ENCODE results near the gene RANBP9. TPM values are rescaled to one million over a fixed set of nuclear protein-coding genes. Genes with fewer than 3 reads are reported as not detected.
A peak's percentile ranks its signal among the peaks of the same experiment; 100 is the strongest.

RANBP9 gene
- 10 to 100 TPM; 52.9 to 75.5 TPM for total RNA-seq

- peak within 1 kb of the TSS; percentile 97 for H3K27ac Mint-ChIP-seq
- DNase-seq (ENCODE audit: low spot score in 2 of 2) (peak; percentile 85 to 89), ATAC-seq (peak; percentile 73 to 82)
- H3K9me3 Mint-ChIP-seq, result peaks cover 3 to 12% of the 10 kb centered on the region in 2 donors
- peaks cover 25 to 26% of the 10 kb centered on the region in 2 donors for H3K36me3 Mint-ChIP-seq
These were observed at the start of gene RANBP9 for GRCh38 chr6:13711733-13712598. Gene RANBP9 (minus strand): TSS chr6:13711835. CDS start chr6:13711505, 330 bp downstream.

DNA sequence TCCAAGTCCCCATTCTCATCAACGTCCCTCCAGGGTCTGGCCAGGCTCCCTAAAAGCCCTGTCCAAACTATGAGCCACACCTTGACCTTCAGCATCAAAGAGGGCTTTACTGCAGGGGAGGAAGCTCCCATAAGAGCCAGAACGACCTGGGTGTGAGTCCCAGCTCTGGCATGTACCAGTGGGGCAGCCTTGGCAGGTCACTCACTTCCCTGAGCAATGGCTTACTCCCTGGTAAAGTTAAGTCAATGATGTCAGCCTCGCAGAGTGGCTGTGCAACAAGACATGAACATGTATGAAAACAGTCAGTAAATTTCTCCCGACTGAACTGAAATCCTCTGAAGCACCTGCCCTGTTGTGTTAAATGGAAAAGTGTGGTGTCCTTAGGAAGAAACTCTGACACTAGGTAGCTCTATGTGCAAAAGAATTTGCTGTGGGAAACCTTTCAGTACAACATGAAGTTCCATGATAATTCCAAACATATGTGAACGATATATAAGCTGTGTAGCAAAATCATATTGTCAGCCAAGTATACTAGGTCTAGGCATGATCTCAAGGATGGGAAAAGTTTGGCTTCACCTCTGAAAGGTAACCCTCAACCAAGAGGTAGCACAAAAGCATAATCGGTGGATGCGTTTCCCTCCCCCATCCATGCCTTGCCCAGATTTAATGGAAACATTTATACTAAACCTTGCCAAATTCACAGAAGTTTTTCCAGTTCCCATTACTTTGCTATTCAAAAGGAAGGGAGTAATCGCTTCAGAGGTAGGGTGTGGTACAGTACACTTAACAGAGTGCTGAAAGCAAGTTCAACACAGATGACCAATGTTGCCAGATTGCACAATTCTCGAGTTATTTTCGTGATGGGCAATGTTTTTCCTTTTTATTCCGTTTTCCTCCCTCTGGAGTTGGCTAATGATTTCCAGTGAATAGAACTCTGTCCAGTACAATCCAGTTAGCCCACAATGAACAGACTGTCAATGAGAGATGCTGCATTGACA lies 49.0 kb upstream of the RANBP9 start:
- Mint-ChIP-seq H3K9me3 (peaks cover 0 to 5% of the 10 kb centered on the region in 2 donors), H3K36me3 (peaks cover 0 to 12% of the 10 kb centered on the region in 2 donors), H3K27ac (peak overlapping the region in 1 of 2 donors; percentile 38)
- no peak for ATAC-seq
- DNase-seq (ENCODE audit: low spot score in 2 of 2), result no peak

- H3K36me3 Mint-ChIP-seq, result peaks cover 0 to 11% of the 10 kb centered on the region in 2 donors
- ATAC-seq, result no peak
- no peak for DNase-seq (ENCODE audit: low spot score in 2 of 2)
- peak overlapping the region in 1 of 2 donors; percentile 52 for H3K27ac Mint-ChIP-seq
- H3K9me3 Mint-ChIP-seq, result peaks cover 0 to 5% of the 10 kb centered on the region in 2 donors
These were observed 47.4 kb upstream of the RANBP9 start for GRCh38 chr6:13759025-13759424.

GRCh38 chr6:13754644-13755043 lies 43.0 kb upstream of the RANBP9 start:
- ATAC-seq (no peak), DNase-seq (ENCODE audit: low spot score in 2 of 2) (no peak)
- Mint-ChIP-seq H3K9me3 (peaks cover 0 to 5% of the 10 kb centered on the region in 2 donors), H3K27ac (peak overlapping the region in 1 of 2 donors; percentile 30), H3K36me3 (no peaks in the 10 kb centered on the region)

GRCh38 chr6:13743736-13744127 lies 32.1 kb upstream of the RANBP9 start:
- no peak for DNase-seq (ENCODE audit: low spot score in 2 of 2)
- ATAC-seq, result no peak
- Mint-ChIP-seq H3K27ac (no peak overlapping the region), H3K9me3 (no peaks in the 10 kb centered on the region), H3K36me3 (peaks cover 6 to 9% of the 10 kb centered on the region in 2 donors)

- H3K36me3 Mint-ChIP-seq, result peaks cover 6 to 9% of the 10 kb centered on the region in 2 donors
- no peak overlapping the region for H3K27ac Mint-ChIP-seq
- ATAC-seq, result no peak
- no peaks in the 10 kb centered on the region for H3K9me3 Mint-ChIP-seq
- DNase-seq (ENCODE audit: low spot score in 2 of 2), result no peak
These were observed 31.5 kb upstream of the RANBP9 start for GRCh38 chr6:13742961-13743735.

DNA sequence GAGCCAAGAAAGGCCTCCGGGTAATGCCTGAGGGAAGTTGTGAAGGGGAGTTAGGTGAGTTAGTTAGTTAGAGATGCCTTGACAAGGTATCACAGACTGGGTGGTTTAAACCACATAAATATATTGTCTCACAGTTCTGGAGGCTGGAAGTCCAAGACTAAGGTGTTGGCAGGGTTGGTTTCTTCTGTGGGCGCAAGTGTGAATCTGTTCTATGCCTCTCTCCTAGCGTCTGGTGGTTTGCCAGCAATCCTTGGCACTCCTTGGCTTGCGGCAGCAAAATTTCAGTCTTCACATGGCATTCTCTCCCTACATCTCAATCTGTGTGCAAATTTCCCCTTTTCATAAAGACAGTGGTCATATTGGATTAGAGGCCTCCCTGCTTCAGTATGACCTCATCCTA lies 29.7 kb upstream of the RANBP9 start:
- no peaks in the 10 kb centered on the region for H3K9me3 Mint-ChIP-seq
- no peaks in the 10 kb centered on the region for H3K36me3 Mint-ChIP-seq
- H3K27ac Mint-ChIP-seq, result no peak overlapping the region
- DNase-seq (ENCODE audit: low spot score in 2 of 2) (no peak), ATAC-seq (no peak)

DNA sequence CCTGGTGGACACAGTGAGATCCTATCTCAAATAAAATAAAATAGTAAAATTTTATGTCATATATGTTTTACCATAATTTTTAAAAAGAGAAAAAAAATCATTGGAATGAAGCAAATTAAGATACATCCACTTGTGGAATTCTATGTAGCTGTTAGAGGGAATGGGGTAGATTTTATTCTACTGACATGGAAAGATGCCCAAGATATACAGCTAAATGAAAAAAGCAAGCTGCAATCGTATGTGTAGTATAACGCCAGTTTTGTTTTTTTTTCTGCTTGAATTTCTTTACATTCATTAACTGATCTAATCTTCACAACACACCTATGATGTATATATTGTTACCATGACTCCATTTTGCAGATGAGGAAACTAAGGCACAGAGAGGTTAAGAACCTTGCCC lies 23.4 kb upstream of the RANBP9 start:
- no peaks in the 10 kb centered on the region for H3K9me3 Mint-ChIP-seq
- no peak overlapping the region for H3K27ac Mint-ChIP-seq
- no peaks in the 10 kb centered on the region for H3K36me3 Mint-ChIP-seq
- DNase-seq (ENCODE audit: low spot score in 2 of 2) (no peak), ATAC-seq (no peak)

- Mint-ChIP-seq H3K9me3 (no peaks in the 10 kb centered on the region), H3K27ac (no peak overlapping the region), H3K36me3 (no peaks in the 10 kb centered on the region)
- ATAC-seq (no peak), DNase-seq (ENCODE audit: low spot score in 2 of 2) (no peak)
These were observed 21.7 kb upstream of the RANBP9 start for GRCh38 chr6:13733178-13733887.

DNA sequence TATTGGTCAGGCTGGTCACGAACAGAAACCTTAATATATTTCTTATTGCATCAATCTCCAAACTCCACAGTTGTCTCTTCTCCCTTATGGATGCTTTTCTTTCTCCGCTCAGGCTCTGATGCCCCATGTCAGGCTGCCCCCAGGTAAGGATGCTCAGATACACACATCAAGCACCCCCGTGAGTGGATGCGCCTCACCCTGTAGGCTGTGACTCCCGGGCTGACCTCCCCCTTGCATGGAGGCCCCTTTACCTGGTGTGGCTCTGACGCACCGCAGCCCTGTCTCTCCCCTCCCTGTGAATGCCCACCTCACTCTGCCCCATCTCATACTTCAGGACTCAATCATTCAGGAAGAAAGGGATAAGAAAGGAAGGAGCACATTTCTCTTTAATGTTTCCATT lies 19.1 kb upstream of the RANBP9 start:
- no peak for DNase-seq (ENCODE audit: low spot score in 2 of 2)
- no peak overlapping the region for H3K27ac Mint-ChIP-seq

DNA sequence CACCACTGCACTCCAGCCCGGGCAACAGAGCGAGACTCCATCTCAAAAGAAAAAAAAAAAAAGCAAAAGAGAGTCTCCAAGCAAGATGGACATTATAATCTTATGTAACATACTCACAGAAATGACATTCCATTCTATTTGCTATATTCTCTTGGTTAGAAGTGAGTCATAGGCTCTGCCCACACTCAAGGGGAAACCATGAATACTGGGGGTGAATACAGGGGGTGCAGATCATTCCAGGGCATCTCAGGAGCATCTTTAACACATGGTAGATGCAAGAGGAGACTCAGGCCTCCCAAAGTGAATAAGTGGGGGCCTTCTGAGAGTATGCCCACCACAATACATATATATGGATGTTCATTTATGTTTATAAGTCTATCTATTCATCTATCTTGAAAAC lies 18.3 kb upstream of the RANBP9 start:
- no peak overlapping the region for H3K27ac Mint-ChIP-seq
- H3K9me3 Mint-ChIP-seq, result no peaks in the 10 kb centered on the region
- no peak for DNase-seq (ENCODE audit: low spot score in 2 of 2)
- H3K36me3 Mint-ChIP-seq, result no peaks in the 10 kb centered on the region
- ATAC-seq, result peak in 1 of 2 donors; percentile 42

More for the DNA sequence above, 19.1 kb upstream of the RANBP9 start:
- Mint-ChIP-seq H3K9me3 (no peaks in the 10 kb centered on the region), H3K36me3 (no peaks in the 10 kb centered on the region)
- ATAC-seq, result no peak

GRCh38 chr6:13725570-13725969 lies 13.9 kb upstream of the RANBP9 start:
- H3K36me3 Mint-ChIP-seq, result no peaks in the 10 kb centered on the region
- peak overlapping the region; percentile 50 to 87 for H3K27ac Mint-ChIP-seq
- H3K9me3 Mint-ChIP-seq, result no peaks in the 10 kb centered on the region
- peak; percentile 94 for ATAC-seq
- peak in 1 of 2 donors; percentile 24 for DNase-seq (ENCODE audit: low spot score in 2 of 2)

DNA sequence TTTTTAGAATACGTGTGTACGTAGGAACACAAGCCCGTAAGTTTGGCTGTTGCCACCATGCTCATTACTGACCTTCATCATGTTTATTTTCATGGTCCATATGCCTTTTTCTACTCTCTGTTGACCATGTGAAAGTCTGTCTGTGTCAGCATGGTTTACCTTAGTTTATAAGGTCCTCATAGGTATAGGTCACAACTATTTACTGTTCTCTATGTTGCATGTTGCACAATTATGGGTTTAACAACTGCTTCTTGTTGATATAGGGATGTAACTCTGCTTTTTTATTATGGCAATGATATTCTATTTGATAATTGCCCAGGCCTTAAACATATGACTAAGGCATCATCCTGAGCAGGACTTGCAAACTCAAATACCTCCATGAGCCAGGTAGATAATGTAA lies 13.4 kb upstream of the RANBP9 start:
- ATAC-seq (no peak), DNase-seq (ENCODE audit: low spot score in 2 of 2) (no peak)
- no peaks in the 10 kb centered on the region for H3K36me3 Mint-ChIP-seq
- H3K27ac Mint-ChIP-seq, result peak overlapping the region in 1 of 2 donors; percentile 50
- H3K9me3 Mint-ChIP-seq, result no peaks in the 10 kb centered on the region

GRCh38 chr6:13724182-13724581 lies 12.5 kb upstream of the RANBP9 start:
- Mint-ChIP-seq H3K36me3 (no peaks in the 10 kb centered on the region), H3K9me3 (no peaks in the 10 kb centered on the region), H3K27ac (peak overlapping the region in 1 of 2 donors; percentile 76)
- no peak for ATAC-seq
- no peak for DNase-seq (ENCODE audit: low spot score in 2 of 2)

DNA sequence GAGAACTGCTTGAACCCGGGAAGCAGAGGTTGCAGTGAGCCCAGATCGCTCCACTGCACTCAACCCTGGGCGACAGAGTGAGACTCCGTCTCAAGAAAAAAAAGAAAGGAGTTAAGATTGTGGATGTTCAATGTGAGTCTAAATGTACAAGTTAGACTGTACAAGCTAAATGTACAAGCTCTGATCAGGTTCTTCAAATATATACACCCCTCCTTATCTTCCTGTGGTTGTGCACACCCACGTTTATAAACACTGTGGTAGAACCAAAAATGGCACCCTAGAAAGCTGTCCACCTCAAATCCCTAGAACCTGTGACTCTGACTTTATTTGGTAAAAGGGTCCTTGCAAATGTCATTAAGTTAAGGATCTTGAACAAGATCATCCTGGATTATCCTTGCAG lies 11.2 kb upstream of the RANBP9 start:
- no peak for DNase-seq (ENCODE audit: low spot score in 2 of 2)
- no peak for ATAC-seq
- Mint-ChIP-seq H3K36me3 (peaks cover 0 to 9% of the 10 kb centered on the region in 2 donors), H3K27ac (no peak overlapping the region), H3K9me3 (peaks cover 3 to 8% of the 10 kb centered on the region in 2 donors)

DNA sequence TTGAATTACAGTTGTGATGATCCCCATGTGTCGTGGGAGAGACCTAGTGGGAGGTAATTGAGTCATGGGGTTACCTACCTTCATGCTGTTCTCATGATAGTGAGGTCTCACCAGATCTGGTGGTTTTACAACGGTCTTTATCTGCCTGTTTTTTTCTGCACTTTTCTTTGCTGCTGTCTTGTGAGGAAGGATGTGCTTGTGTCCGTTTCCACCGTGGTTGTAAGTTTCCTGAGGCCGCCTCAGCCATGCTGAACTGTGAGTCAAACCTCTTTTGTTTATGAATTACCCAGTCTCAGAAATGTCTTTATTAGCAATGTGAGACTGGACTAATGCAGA lies 6.5 kb upstream of the RANBP9 start:
- peaks cover 6 to 24% of the 10 kb centered on the region in 2 donors for H3K9me3 Mint-ChIP-seq
- H3K36me3 Mint-ChIP-seq, result peaks cover 4 to 31% of the 10 kb centered on the region in 2 donors

More for the DNA sequence above, 6.5 kb upstream of the RANBP9 start:
- H3K27ac Mint-ChIP-seq, result no peak overlapping the region
- no peak for DNase-seq (ENCODE audit: low spot score in 2 of 2)
- no peak for ATAC-seq
